ENCODE data around the gene ZNF311.
"Not testable (repeated sequence)": the region's sequence is repeated elsewhere in the genome, so short reads cannot be mapped to it uniquely, and the experiment has no call there.

ZNF311 gene

DNA sequence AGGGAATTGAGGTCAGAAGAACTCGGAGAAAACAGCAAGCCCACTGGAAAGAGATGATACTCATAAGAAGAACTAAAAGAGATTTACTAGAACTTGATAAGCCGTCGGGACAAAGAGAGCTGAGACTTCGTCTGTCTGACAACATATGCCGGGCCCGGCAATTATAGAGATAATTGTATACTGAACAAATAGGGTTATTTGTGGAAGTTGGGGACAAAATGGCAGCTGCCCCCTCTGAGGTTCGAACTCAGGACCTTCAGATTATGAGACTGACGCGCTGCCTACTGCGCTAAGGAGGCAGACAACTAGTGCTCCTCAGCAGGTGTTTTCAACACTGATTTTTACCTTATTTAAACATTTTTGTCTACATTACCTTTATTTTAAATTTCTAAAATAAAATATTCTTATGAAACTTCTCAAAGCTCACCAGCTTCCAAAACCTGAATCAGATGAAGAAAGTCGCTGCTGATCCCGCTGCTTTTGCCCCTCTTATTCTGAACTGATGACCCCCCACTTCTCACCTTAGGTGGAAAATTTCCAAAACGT is 52.0 kb downstream of the ZNF311 start:
- peak in 4 of 5 experiments; percentile 38 to 55 (median 44) for DNase-seq

DNA sequence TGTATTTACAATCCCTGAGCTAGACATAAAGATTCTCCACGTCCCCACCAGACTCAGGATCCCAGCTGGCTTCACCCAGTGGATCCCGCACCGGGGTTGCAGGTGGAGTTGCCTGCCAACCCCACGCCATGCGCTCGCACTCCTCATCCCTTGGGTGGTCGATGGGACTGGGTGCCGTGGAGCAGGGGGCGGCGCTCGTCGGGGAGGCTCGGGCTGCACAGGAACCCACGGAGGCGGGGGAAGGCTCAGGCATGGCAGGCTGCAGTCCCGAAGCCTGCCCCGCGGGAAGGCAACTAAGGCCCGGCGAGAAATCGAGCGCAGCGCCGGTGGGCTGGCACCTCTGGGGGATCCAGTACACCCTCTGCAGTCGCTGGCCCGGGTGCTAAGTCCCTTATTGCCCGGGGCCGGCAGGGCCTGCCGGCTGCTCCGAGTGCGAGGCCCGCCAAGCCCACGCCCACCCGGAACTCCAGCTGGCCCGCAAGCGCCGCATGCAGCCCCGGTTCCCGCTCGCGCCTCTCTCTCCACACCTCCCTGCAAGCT is 55.4 kb downstream of the ZNF311 start:
- DNase-seq, result not testable (repeated sequence)

GRCh38 chr6:28948782-28949486 is 56.2 kb downstream of the ZNF311 start:
- DNase-seq, result no peak

GRCh38 chr6:28947831-28948270 is 57.3 kb downstream of the ZNF311 start:
- DNase-seq, result no peak

DNA sequence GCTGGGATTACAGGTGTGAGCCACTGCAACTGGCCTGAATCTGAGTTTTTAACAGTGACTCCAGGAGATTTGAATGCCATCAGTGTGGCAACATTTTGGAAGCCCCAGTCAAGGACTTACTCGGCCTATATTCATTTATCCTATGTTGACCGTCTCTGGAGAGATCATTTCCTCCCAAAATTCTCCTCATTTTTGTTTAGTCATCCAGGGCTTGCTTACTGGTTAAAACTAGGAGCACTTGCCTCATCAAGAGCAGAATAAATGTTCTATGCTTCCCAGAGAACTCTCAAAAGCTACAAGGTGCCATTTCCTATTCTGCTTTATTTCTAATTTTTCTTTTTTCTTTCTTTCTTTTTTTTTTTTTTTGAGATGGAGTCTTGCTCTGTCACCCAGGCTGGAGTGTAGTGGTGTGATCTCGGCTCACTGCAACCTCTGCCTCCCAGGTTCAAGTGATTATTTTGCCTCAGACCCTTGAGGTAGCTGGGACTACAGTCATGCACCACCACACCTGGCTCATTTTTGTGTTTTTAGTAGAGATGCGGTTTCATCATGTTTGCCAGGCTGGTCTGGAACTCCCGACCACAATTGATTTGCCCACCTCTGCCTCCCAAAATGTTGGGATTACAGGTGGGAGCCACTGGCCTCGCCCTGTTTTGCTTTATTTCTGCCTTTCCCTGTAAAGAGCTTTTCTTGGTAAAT is 57.9 kb downstream of the ZNF311 start:
- DNase-seq, result no peak

- DNase-seq, result no peak
Measured at GRCh38 chr6:28945349-28945748, 59.8 kb downstream of the ZNF311 start.
